Glutamatergic neuron (in vitro differentiated cells): ENCODE results near the gene ABTB2. TPM values are rescaled to one million over a fixed set of nuclear protein-coding genes. Genes with fewer than 3 reads are reported as not detected.

Experiments
- DNase-seq: peaks from one replicate; pipeline ENCODE4 v3.0.0; 2022
- H3K27ac Mint-ChIP-seq: one replicate; pipeline ENCODE4 v1.8.0; 2020; ENCODE audit warnings: mild to moderate bottlenecking, mixed read lengths, inconsistent platforms; ENCODE audit not compliant: unreplicated experiment
- H3K27me3 Mint-ChIP-seq: one replicate; pipeline ENCODE4 v1.8.0; 2020; ENCODE audit warnings: mild to moderate bottlenecking, moderate library complexity, mixed read lengths, inconsistent platforms; ENCODE audit not compliant: unreplicated experiment
- H3K36me3 Mint-ChIP-seq: one replicate; pipeline ENCODE4 v1.8.0; 2020; ENCODE audit warnings: mild to moderate bottlenecking, mixed read lengths, inconsistent platforms; ENCODE audit not compliant: unreplicated experiment
- H3K4me1 Mint-ChIP-seq: one replicate; pipeline ENCODE4 v1.8.0; 2020; ENCODE audit warnings: mild to moderate bottlenecking, low read depth, mixed read lengths, inconsistent platforms; ENCODE audit not compliant: unreplicated experiment
- H3K4me3 Mint-ChIP-seq: one replicate; pipeline ENCODE4 v1.8.0; 2020; ENCODE audit warnings: mild to moderate bottlenecking, mixed read lengths, inconsistent platforms; ENCODE audit not compliant: unreplicated experiment
- H3K9me3 Mint-ChIP-seq: one replicate; pipeline ENCODE4 v1.8.0; 2020; ENCODE audit warnings: mild to moderate bottlenecking, moderate library complexity, mixed read lengths, inconsistent platforms; ENCODE audit not compliant: unreplicated experiment
- CTCF ChIP-seq: fragments of 200-600 bp; sonication (generic); IDR thresholded peaks from one replicate; pipeline ENCODE4 v1.5.0; 2021; ENCODE audit not compliant: partially characterized antibody, unreplicated experiment
- total RNA-seq: library from RNA; stranded (reverse); fragmentation: NEBNext Ultra II Directional; extraction: Animal tissue kit (Norgen Biotek cat#: 25700); gene quantifications from one replicate; pipeline ENCODE4 v1.2.1, GENCODE V29; 2021; ENCODE audit not compliant: unreplicated experiment

Gene ABTB2
- total RNA-seq, 1 donor from 2014 or later, result 9.3 TPM

GRCh38 chr11:34176751-34177209 is 181.0 kb downstream of the ABTB2 start:
- peaks cover 3% of the 10 kb centered on the region for H3K27me3 Mint-ChIP-seq
- no peak overlapping the region for H3K27ac Mint-ChIP-seq
- H3K9me3 Mint-ChIP-seq, result peaks cover 3% of the 10 kb centered on the region
- H3K4me1 Mint-ChIP-seq, result no peaks in the 10 kb centered on the region
- no peaks in the 10 kb centered on the region for H3K36me3 Mint-ChIP-seq
- no peak for TF ChIP-seq CTCF
- no peak overlapping the region for H3K4me3 Mint-ChIP-seq
- no peak for DNase-seq

- H3K4me1 Mint-ChIP-seq, result peaks cover under 1% of the 10 kb centered on the region
- H3K36me3 Mint-ChIP-seq, result no peaks in the 10 kb centered on the region
- no peak for DNase-seq
- H3K27me3 Mint-ChIP-seq, result peaks cover 3% of the 10 kb centered on the region
- no peak overlapping the region for H3K27ac Mint-ChIP-seq
- no peak for TF ChIP-seq CTCF
- peaks cover 3% of the 10 kb centered on the region for H3K9me3 Mint-ChIP-seq
- H3K4me3 Mint-ChIP-seq, result peak overlapping the region; percentile 40
Measured at GRCh38 chr11:34175284-34176019, 182.4 kb downstream of the ABTB2 start.

GRCh38 chr11:34174412-34175041 is 183.3 kb downstream of the ABTB2 start:
- peaks cover 9% of the 10 kb centered on the region for H3K4me1 Mint-ChIP-seq
- peak overlapping the region; percentile 71 for H3K4me3 Mint-ChIP-seq
- H3K27me3 Mint-ChIP-seq, result peaks cover 7% of the 10 kb centered on the region
- peaks cover 3% of the 10 kb centered on the region for H3K9me3 Mint-ChIP-seq
- H3K36me3 Mint-ChIP-seq, result no peaks in the 10 kb centered on the region
- TF ChIP-seq CTCF, result peak; percentile 67
- H3K27ac Mint-ChIP-seq, result no peak overlapping the region
- peak; percentile 92 for DNase-seq

- Mint-ChIP-seq H3K9me3 (peaks cover 6% of the 10 kb centered on the region), H3K27me3 (peaks cover 7% of the 10 kb centered on the region), H3K36me3 (no peaks in the 10 kb centered on the region), H3K4me3 (no peak overlapping the region), H3K27ac (no peak overlapping the region), H3K4me1 (peaks cover 18% of the 10 kb centered on the region)
- DNase-seq, result no peak
- TF ChIP-seq CTCF, result no peak
Measured at GRCh38 chr11:34173050-34173449, 184.8 kb downstream of the ABTB2 start.

- TF ChIP-seq CTCF, result no peak
- H3K4me1 Mint-ChIP-seq, result peaks cover 20% of the 10 kb centered on the region
- peak overlapping the region; percentile 50 for H3K4me3 Mint-ChIP-seq
- H3K9me3 Mint-ChIP-seq, result peaks cover 3% of the 10 kb centered on the region
- peak overlapping the region; percentile 88 for H3K27ac Mint-ChIP-seq
- peaks cover 19% of the 10 kb centered on the region for H3K27me3 Mint-ChIP-seq
- peak; percentile 67 for DNase-seq
- no peaks in the 10 kb centered on the region for H3K36me3 Mint-ChIP-seq
Measured at GRCh38 chr11:34169686-34170085, 188.1 kb downstream of the ABTB2 start.
